ENCODE data around the gene MREG.

MREG gene

GRCh38 chr2:215970425-215970824 lies 42.9 kb downstream of the MREG start:
- no peak for DNase-seq (ENCODE audit: low read depth)

DNA sequence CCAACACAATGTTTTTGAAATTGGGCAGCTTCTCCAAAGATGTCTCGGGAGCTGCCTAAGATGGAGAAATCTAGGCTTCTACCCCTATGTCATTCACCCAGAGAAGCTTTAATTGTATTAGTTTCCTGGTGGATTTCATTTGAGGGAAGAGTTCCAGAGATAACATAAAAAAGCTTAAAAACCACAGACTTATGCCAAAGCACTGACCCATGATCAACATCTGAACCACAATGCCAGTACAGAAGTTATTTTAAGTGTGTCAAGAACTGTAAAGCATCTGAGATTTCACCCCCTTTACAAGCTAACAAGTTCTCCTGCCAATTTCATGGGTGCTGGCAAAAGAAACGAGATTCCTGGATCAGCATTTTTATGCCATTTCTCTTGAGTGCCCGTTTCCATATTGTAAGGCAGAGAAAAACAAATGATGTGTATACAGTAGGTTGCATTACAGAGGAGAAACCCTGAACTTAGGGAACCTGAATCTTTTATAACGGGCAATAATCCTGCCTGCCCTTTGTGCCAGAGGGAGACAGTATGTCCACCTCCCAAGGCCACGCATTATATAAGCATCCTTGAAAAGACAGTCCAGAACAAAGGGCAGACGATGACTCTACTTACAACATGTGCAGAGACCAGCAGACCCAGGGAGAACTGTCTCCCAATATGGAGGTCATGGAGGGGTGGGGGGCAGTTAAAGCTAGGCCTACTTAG lies 44.1 kb downstream of the MREG start:
- peak; percentile 60 for DNase-seq (ENCODE audit: low read depth)
- no peak overlapping the region for H3K4me3 ChIP-seq (ENCODE audit: low read length)
- TF ChIP-seq CTCF (conservative IDR thresholded peaks at IDR 0.05; ENCODE audit: low read depth, low read length): no peak

More at GRCh38 chr2:215970425-215970824, 42.9 kb downstream of the MREG start:
- TF ChIP-seq CTCF (conservative IDR thresholded peaks at IDR 0.05; ENCODE audit: low read depth, low read length): no peak
- H3K4me3 ChIP-seq (ENCODE audit: low read length): no peak overlapping the region

DNA sequence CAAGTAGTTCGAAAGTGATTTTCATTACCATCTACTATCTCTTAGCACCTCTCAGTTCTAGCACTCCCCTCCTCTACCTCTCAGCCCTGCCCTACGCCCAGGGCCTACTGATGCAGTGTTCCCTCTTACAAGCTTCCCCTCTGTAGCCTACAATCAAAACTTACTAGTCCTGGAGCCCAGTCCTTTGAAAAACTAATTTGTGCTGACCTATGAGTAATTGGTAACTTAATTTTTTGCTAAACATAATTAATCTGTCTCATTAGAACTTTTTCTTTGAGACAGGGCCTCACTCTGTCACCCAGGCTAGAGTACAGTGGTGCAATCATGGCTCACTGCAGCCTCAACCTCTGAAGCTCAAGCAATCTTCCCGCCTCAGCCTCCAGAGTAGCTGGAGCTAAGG lies 44.9 kb downstream of the MREG start:
- DNase-seq (ENCODE audit: low read depth): no peak
- H3K4me3 ChIP-seq (ENCODE audit: low read length): no peak overlapping the region
- no peak for TF ChIP-seq CTCF (conservative IDR thresholded peaks at IDR 0.05; ENCODE audit: low read depth, low read length)

DNA sequence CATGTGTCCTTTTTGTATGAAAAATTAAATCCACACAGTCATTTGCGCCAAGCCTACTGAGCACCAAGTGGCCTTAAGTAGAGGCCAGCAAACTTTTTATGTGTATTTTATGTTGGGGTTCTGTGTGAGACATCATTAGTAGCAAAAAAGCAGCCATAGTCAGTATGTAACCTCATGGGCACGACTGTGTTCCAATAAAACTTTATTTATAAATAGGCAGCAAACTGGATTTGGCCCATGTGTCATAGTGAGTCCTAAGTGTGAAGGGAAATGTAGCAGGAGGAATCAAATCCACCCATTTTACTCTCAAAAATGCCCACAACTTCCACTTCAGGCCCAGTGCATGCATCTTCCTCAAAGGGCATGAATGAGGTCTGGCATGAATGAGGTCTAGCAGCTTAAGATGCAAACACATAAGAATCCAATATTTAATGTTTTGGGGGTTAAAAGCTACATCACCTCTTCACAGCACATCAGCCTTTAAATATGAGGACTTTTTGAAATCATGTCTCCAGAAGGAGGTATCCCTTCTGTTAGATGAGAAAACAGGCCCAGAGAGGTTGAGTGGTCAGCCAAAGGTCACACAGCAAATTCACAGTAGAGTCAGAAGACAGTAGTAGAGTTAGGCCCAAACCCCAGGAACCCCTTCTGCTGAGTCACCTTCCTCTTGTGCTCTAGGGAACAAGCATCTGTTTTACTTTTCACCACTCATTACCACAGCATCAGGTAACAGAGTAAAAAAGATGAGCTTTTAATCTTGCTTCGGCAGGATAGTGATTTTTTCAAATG lies 45.6 kb downstream of the MREG start:
- TF ChIP-seq CTCF (conservative IDR thresholded peaks at IDR 0.05; ENCODE audit: low read depth, low read length): no peak
- no peak overlapping the region for H3K4me3 ChIP-seq (ENCODE audit: low read length)
- DNase-seq (ENCODE audit: low read depth): no peak

DNA sequence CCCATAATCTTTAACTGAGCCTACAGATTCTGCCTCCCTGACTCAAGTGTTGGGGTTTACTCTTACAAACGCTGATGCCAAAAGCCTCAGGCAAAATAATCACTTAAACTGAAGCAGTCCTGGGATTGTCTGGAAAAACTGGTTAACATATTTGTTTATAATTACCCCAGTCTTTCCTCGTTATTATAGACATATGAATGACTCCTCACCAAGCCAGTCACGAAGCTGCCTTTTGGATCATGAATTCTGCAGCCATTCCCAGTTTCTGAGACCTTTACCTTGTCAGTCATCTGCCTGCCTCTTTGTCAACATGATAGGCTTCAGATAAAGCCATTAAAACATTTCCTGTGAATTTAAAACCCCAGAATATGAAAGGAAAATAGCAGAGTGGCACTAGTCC lies 46.4 kb downstream of the MREG start:
- no peak overlapping the region for H3K4me3 ChIP-seq (ENCODE audit: low read length)
- no peak for TF ChIP-seq CTCF (conservative IDR thresholded peaks at IDR 0.05; ENCODE audit: low read depth, low read length)
- DNase-seq (ENCODE audit: low read depth): no peak

DNA sequence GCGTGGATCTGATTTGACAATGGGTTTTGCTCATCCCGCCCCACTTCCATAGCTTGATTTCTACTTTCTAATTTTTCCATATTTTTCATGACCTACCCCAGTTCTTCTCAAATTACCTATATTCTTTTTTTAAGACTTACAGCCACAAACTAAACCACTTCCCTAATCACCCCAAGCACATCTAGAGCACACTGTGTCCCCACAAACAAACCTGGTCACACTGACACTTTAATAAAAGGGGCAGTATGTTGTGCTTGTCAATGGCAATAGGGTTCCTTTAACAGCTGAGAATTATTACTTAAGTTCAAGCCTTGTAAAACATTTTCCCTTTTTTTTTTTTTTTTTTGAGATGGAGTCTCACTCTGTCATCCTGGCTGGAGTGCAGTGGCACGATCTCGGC lies 47.1 kb downstream of the MREG start:
- H3K4me3 ChIP-seq (ENCODE audit: low read length): no peak overlapping the region
- DNase-seq (ENCODE audit: low read depth): no peak
- no peak for TF ChIP-seq CTCF (conservative IDR thresholded peaks at IDR 0.05; ENCODE audit: low read depth, low read length)
